MG63 (cell line): ENCODE data around the gene KMO. TPM values are rescaled to one million over a fixed set of nuclear protein-coding genes. Genes with fewer than 3 reads are reported as not detected.
A peak's percentile ranks its signal among the peaks of the same experiment; 100 is the strongest.

ENCODE experiments used
- DNase-seq: peaks from one replicate; pipeline ENCODE4 v3.0.0-alpha.2; 2020
- H3K27me3 ChIP-seq: fragments of 250-450 bp; sonication (Bioruptor Pico); 2 replicates; pipeline ENCODE4 v1.5.1; 2020; ENCODE audit warnings: mild to moderate bottlenecking, moderate library complexity
- H3K36me3 ChIP-seq: fragments of 250-450 bp; sonication (Bioruptor Pico); 2 replicates; pipeline ENCODE4 v1.5.1; 2020; ENCODE audit warnings: mild to moderate bottlenecking, moderate library complexity
- H3K4me3 ChIP-seq: fragments of 250-450 bp; sonication (Bioruptor Pico); 2 replicates; pipeline ENCODE4 v1.5.1; 2020; ENCODE audit warnings: mild to moderate bottlenecking, moderate library complexity
- H3K9me3 ChIP-seq: fragments of 250-450 bp; sonication (Bioruptor Pico); 2 replicates; pipeline ENCODE4 v1.5.1; 2020; ENCODE audit warnings: mild to moderate bottlenecking, moderate library complexity
- total RNA-seq: library from RNA; depleted of rRNA; stranded (reverse); fragments of >200 nt; shearing (Covaris generic); gene quantifications from 2 replicates; pipeline ENCODE4 v1.2.3, GENCODE V29; 2014; ENCODE audit warnings: low replicate concordance; rRNA removed

KMO gene
- not detected in 2 replicates for total RNA-seq

DNA sequence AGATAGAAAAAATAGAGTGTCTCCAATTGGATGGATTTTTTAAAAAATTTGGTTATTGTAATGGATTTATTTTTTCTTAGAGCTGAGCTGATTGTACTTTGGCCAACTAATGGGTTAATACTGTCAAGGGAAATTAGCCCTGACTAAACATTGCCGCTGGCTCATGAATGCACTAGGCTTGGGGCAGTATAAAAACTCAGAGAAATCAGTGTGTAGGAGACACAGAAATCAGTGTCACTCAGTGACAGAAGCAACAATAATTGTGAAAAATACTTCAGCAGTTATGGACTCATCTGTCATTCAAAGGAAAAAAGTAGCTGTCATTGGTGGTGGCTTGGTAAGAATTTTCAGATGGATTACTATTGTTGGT, at the start of gene KMO:
KMO (plus strand) TSS at position 217 of the 370 bp plus-strand sequence; CDS start at position 284, 67 bp downstream.
- H3K4me3 ChIP-seq, result peak within 1 kb of the TSS; percentile 58
- no peaks in the 10 kb centered on the region for H3K9me3 ChIP-seq
- H3K27me3 ChIP-seq, result peaks cover 13% of the 10 kb centered on the region
- DNase-seq, result no peak
- no peaks in the 10 kb centered on the region for H3K36me3 ChIP-seq

DNA sequence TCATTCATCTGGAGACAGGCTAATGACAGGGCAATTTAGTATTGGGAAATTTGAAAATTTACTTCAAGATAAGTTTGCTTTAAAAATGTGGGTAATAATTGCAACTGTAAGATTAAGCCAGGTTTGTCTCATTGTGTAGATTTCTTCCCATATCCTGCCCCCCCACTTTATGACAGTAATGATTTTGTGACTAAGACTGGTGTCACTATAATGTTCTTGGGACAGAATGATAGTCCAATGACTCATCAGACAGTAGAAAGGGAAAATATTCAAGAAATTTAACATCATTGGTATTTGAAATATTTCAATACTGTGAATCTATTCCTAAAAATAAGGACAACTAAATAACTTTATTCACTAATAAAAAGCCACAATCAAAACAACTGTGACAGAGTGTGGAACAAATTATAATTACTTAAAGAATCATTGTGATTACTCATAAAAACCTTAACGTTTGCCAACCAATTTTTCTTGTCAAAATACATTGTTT, 49.4 kb upstream of the KMO start:
- H3K4me3 ChIP-seq, result no peak overlapping the region

DNA sequence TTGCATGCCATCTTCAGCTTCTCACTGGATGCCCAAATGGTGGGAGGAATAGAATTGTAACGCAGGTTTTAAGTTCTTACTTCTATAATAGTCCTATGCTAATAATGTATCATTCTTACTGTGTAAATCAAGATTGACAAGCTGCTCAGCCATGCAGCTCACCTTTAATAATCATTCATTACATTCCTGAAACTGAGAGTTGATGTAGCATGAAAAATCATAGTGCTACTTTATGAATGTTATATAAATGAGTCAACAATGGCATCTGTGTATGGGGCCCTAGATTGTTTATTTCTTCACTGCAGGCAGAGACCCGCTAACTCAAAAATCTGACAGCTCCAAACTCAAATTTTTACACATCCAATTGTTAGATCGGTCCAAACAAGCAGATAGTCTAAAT, 47.0 kb upstream of the KMO start:
- Histone ChIP-seq H3K36me3 (no peaks in the 10 kb centered on the region), H3K4me3 (no peak overlapping the region), H3K27me3 (no peaks in the 10 kb centered on the region), H3K9me3 (no peaks in the 10 kb centered on the region)
- no peak for DNase-seq

More for the DNA sequence above, 49.4 kb upstream of the KMO start:
- Histone ChIP-seq H3K9me3 (0 out of 2 replicates have a peak, but pooled peaks cover 2% of the 10 kb centered on the region), H3K27me3 (no peaks in the 10 kb centered on the region), H3K36me3 (no peaks in the 10 kb centered on the region)
- DNase-seq, result no peak

DNA sequence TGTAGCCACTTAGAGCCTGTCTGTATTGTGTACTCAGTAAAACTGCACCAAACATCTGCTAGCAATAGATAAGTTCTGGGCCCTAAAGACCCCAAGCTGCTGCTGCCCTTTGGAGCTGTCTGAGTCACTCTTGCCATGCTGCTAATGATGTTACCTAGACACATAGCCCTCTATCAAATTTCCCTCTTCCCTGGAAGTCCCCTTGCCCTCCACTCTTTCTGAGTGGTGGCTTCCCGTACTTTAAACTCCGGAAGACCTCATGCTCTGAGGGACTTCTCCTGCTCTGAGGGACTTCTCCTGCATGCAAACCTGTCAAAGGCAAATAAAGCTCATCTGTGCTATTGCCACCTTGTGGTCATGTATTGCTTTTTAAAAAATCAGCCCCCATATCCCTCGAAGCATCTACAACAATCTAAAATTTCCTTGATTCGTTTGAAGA, 46.6 kb upstream of the KMO start:
- no peaks in the 10 kb centered on the region for H3K27me3 ChIP-seq
- H3K4me3 ChIP-seq, result no peak overlapping the region
- no peaks in the 10 kb centered on the region for H3K36me3 ChIP-seq
- DNase-seq, result peak; percentile 8
- H3K9me3 ChIP-seq, result no peaks in the 10 kb centered on the region

DNA sequence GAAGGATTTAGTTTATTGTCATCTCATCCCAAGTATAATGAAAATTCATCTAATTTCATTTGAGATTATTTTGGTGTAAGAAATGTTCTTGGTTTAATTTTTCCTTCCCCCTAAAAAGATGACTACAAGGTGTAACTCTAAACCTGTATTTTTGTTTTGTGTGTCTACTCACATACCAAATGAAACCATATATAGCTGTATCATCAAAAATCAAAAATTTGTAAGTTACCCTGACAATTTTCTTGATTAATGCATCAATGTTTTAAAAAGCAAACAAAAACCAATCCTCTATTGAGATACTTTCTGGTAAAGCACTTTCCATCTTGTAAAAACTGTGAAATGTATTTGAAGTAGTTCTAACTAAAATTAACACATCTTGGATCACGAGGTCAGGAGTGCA, 43.4 kb upstream of the KMO start:
- H3K4me3 ChIP-seq, result no peak overlapping the region
- H3K27me3 ChIP-seq, result no peaks in the 10 kb centered on the region
- H3K36me3 ChIP-seq, result peaks cover 3% of the 10 kb centered on the region; the same call in 1 of the 2 replicates
- no peak for DNase-seq
- H3K9me3 ChIP-seq, result no peaks in the 10 kb centered on the region

DNA sequence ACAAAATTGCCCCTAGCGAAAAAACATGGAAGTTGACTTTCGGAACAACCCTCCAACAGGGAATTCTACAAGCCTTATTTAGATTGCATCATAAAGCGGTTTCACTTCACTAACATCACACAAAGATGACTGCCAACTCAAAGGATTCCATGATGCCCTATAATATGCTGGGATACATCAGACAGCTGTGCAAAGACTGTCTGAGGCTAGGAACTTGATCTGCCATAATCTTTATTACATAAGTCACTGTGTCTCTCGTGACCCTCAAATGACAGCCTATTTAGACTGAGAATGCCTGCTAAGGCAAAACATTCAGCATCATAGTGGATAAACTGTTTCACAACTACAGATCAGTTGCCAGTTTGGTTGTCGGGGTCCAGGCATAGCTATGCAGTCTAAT, 36.4 kb upstream of the KMO start:
- no peak for DNase-seq
- no peak overlapping the region for H3K4me3 ChIP-seq
- H3K36me3 ChIP-seq, result peaks cover 64% of the 10 kb centered on the region
- no peaks in the 10 kb centered on the region for H3K9me3 ChIP-seq
- H3K27me3 ChIP-seq, result no peaks in the 10 kb centered on the region

DNA sequence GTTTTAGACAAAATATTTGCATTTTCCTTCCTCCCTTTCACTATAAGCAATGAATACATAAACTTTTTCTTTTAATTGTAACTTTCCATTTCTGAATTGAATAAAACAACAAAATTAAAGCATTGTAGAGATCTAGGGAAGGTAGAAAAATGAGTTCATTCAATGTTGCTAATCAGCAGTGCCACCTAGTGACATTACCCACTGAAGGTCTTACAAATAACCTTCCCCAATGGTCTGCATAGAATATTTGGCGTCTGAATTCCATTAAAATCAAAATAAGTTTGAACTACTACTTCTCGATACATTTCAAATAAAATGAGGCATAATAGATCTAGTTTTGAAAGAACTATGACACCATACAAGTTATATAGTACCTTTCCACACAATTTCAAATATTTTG, 32.3 kb upstream of the KMO start:
- no peaks in the 10 kb centered on the region for H3K27me3 ChIP-seq
- DNase-seq, result no peak

DNA sequence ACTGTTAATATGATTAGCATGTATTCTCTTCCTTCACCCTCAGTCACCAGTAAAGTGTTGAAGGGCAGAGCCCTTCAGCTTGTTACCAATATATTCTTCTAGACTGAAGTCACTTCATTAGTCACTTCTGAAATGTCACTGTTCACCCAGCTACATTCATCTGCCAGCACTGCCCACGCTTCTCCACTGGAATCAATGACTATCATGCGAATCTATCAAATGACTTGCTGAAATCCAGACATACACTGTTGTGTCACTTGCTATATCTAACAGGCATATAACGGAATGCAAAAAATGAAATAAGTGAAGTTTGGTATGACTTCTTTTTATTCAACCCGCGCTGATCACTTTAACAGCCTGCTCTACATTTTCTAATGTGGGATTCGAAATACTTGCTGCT, 28.7 kb upstream of the KMO start:
- Histone ChIP-seq H3K4me3 (no peak overlapping the region), H3K36me3 (peaks cover 88% of the 10 kb centered on the region), H3K9me3 (no peaks in the 10 kb centered on the region), H3K27me3 (no peaks in the 10 kb centered on the region)
- no peak for DNase-seq

More for the DNA sequence above, 32.3 kb upstream of the KMO start:
- Histone ChIP-seq H3K9me3 (no peaks in the 10 kb centered on the region), H3K36me3 (peaks cover 87% of the 10 kb centered on the region), H3K4me3 (no peak overlapping the region)

DNA sequence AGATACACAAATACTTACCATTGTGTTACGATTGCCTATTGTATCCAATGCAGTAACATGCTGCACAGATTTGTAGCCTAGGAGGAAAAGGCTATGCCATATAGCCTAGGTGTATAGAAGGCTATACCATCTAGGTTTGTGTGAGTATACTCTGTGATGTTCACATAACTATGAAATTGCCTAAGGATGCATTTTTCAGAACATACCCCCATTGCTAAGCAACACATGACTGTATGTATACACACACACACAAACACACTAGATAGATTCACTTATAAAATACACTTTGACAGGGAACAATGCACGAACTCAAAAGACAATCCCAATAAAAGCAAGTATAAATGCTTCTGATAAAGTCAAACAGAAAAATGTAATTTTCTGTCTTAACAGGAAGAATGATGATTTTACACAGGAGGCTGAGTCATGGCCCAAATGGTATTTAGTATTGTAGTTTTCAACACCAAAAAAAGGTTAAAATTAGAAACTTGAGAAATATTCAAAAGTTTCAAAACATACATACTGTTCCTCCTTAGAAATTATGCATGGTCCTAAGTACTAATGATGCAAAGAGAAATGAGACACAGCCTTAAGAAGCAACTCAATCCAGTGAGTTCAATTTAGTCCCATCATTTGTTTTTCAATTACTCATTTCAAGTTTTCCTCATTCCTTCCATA, 24.9 kb upstream of the KMO start:
- H3K4me3 ChIP-seq, result no peak overlapping the region
- no peaks in the 10 kb centered on the region for H3K27me3 ChIP-seq
- no peak for DNase-seq
- H3K36me3 ChIP-seq, result peaks cover 84% of the 10 kb centered on the region
- no peaks in the 10 kb centered on the region for H3K9me3 ChIP-seq

DNA sequence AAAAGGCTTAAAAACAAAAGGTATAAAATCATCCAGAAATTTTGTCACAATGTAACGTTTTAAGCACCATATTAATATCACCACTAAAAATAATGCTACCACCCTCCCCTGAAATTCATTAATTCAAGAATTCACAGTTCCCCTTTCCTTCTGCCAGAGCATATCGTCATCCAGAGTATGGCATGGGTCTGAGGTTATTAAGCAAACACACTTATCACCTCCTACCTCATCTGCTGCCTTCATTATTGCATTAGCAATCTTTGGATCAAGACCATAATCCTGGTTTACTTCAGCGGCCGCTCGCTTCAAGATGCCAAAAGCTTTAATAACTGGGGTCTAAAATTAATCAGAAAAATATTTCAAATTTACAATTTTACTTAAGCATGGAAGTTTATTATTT, 18.8 kb upstream of the KMO start:
- no peaks in the 10 kb centered on the region for H3K27me3 ChIP-seq
- no peak for DNase-seq
- no peaks in the 10 kb centered on the region for H3K9me3 ChIP-seq
- H3K36me3 ChIP-seq, result peaks cover 65% of the 10 kb centered on the region
- no peak overlapping the region for H3K4me3 ChIP-seq

DNA sequence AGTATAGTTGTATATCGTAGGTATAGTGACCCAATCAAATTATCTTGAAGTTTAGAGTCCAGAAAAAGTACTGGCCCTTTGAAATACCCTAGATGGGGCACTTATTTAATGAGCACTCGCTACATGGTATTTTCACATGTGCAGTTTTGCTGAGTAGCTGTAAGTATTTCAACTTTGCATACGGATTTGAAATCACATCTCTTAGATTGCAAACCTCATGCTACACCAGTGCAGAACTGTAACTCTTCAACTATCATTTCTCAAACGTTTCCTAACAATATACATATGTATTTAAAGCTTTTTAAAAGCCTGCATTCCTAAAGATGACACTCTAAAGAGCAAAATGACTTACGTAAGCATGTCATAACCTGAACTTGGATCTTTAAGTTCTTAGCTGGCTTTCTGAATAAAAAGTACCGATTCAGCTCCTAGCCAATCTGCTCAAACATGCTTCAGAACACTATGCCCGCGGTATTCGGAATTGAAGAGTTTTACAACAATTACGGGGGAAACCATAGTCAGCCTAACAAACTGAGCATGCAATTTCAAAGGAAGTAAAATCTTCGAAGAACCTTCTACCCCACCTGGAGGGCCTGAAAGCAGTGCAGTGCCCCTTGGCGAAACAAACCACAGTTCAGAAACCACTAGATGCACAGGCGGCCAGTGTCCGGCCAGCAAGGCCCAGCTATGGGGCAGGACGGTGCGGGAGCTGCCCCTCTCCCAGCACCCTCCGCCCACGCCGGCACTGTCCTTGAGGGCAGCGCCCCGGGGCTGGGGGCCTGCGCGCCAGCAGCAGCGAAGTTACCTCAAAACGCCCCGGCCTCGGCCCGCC, 13.5 kb upstream of the KMO start:
- Histone ChIP-seq H3K36me3 (peaks cover 25% of the 10 kb centered on the region), H3K4me3 (peak overlapping the region; percentile 87), H3K27me3 (peaks cover 7% of the 10 kb centered on the region), H3K9me3 (no peaks in the 10 kb centered on the region)
- peak; percentile 52 for DNase-seq

DNA sequence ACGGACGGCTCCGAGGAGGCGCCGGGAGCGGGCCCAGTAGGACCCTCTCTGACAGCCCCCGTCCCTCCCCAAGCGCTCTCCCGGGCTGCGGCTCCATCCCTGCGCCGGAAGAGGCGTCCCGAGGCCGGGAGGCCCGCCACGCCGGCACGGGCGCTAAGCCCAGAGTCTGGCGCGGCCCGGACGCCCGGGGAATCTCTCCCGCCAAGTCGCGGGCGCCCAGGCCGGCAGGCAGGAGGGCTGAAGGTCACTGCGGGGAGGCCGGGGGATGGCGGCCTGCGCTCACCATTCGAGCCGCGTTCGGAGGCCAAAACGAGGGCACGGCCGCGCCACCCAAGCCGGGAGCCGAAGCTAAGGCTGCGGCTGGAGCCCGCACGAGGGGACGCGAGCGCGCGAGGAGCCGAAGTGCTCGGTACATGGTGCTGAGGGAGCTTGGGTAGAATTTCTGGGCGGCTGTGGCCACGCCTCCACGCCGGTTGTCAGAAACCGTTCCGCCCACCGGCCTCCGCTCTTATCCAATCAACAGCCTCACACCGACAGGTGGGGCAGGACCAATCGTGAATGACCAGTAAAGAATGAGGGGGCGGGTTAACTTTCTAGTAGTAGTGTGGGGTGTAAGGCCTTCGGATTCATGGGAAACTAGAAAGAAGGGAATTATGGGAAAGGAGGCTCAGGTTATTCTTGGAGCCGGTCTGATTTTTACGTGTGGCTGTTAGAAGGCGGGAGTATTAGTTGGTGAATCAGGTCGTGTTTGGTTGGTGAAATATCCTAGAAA, 12.7 kb upstream of the KMO start, which contains the start of gene FH:
FH (minus strand) TSS at position 448 of the 772 bp plus-strand sequence; CDS start at position 415, 33 bp downstream.
- Histone ChIP-seq H3K9me3 (no peaks in the 10 kb centered on the region), H3K27me3 (peaks cover 8% of the 10 kb centered on the region), H3K4me3 (peak within 1 kb of the TSS; percentile 87), H3K36me3 (peaks cover 18% of the 10 kb centered on the region)
- DNase-seq, result peak; percentile 98

DNA sequence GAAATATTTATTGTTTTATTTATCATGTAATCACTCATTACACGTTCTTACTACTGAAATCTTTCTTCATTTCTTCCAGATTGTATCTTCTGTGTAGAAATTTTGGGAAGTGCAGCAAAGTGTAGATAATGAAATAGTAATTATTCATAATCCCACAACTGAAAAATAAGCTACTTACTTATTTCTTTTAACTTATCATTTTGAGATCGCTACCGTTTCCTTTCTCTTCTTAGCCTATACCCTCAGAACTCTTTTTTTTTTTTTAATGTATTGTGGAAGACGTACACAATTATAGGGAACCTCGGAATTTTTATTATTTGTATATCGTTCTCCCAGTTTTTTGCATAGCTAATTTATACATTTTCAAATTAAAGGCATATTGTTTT, 12.1 kb upstream of the KMO start:
- Histone ChIP-seq H3K36me3 (peaks cover 18% of the 10 kb centered on the region), H3K9me3 (no peaks in the 10 kb centered on the region), H3K27me3 (peaks cover 12% of the 10 kb centered on the region), H3K4me3 (peak overlapping the region; percentile 87)
- DNase-seq, result no peak

DNA sequence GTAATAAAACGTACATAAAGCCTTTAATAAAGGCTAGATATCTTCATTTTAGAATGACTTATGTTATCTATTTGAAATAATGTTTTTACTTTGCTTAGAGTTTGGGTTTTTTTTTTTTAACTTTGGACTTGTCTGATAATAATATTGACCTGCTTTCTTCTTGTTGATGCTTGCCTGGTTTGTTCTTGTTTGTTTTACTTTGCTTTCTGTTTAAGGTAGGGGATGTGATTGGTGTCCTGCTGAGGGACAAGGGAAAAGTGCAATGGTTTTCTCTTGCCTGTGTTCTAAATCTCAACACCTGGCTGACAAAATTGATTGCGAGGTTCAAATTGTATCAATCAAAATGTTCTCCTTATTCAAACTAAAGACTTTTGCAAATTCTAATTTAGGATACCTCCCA, 10.5 kb upstream of the KMO start:
- Histone ChIP-seq H3K27me3 (peaks cover 17% of the 10 kb centered on the region), H3K4me3 (no peak overlapping the region), H3K36me3 (peaks cover 7% of the 10 kb centered on the region), H3K9me3 (no peaks in the 10 kb centered on the region)
- DNase-seq, result no peak

DNA sequence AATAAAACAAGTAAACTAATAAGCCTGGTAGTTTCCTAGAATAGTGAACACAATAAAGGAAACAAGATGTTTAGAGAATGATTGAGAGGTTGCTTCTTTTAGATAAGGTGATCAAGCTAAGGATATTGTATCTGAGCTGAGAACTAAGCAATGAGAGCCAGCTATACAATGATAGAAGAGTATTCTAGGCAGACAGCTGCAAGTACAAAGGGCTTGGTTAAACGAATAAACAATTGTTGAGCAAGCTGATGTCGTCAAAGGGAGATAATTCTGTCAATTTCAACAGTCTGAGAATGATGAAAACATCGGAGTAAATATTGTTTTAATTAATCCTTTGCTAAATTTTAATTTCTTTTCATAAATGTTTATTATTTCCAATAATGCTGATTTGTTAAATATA, 7.2 kb upstream of the KMO start:
- Histone ChIP-seq H3K27me3 (peaks cover 23% of the 10 kb centered on the region), H3K4me3 (no peak overlapping the region), H3K36me3 (no peaks in the 10 kb centered on the region), H3K9me3 (no peaks in the 10 kb centered on the region)
- DNase-seq, result no peak

DNA sequence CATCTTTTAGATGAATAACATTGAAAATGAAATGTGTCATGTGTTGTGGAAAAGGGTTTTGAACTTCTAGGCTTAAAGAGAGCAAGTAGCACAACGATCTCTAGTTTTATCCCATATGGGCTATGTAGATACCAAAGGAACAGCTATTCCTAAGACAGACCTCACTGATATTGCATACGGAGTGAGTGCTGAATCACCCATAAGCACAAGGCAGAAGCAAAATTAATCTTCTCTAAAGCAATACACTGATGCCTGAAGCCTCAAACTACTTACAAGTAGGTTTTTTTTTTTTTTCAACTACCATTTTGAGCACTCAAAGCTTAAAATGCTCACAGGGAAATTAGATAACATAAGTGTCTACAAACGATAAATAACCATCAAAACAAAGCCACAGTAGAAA, 5.0 kb upstream of the KMO start:
- no peak overlapping the region for H3K4me3 ChIP-seq
- H3K27me3 ChIP-seq, result peaks cover 23% of the 10 kb centered on the region
- no peaks in the 10 kb centered on the region for H3K9me3 ChIP-seq
- no peak for DNase-seq
- no peaks in the 10 kb centered on the region for H3K36me3 ChIP-seq
